GM12891 (cell line): ENCODE results near the gene SPSB4.

Source experiments
- DNase-seq: peaks from one replicate; pipeline ENCODE4 v3.0.0; 2011; ENCODE audit warnings: low spot score; ENCODE audit not compliant: insufficient read length
- FAIRE-seq: peaks from 2 replicates; lab custom pipeline; 2011; peaks lifted over from hg19 to GRCh38; lab: Jason Lieb, UNC
- PAX5 ChIP-seq: IDR thresholded peaks from 2 replicates; pipeline ENCODE4 v1.6.1; 2011; ENCODE audit warnings: low read length, moderate library complexity, mild to moderate bottlenecking; ENCODE audit not compliant: insufficient read depth, severe bottlenecking
- POLR2A ChIP-seq: IDR thresholded peaks from 2 replicates; pipeline ENCODE4 v1.6.1; 2011; ENCODE audit warnings: low read depth, low read length, control low read depth
- POLR2AphosphoS5 ChIP-seq: IDR thresholded peaks from 2 replicates; pipeline ENCODE4 v1.6.1; 2011; ENCODE audit warnings: low read depth, low read length, control low read depth
- POU2F2 ChIP-seq: IDR thresholded peaks from 2 replicates; pipeline ENCODE4 v1.6.1; 2011; ENCODE audit warnings: low read depth, mild to moderate bottlenecking, control low read depth, low read length, moderate library complexity
- SPI1 ChIP-seq: IDR thresholded peaks from 2 replicates; pipeline ENCODE4 v1.6.1; 2011; ENCODE audit warnings: low read depth, low read length, control low read depth
- TAF1 ChIP-seq: IDR thresholded peaks from 2 replicates; pipeline ENCODE4 v1.6.1; 2011; ENCODE audit warnings: low read depth, low read length, control low read depth

Gene SPSB4

DNA sequence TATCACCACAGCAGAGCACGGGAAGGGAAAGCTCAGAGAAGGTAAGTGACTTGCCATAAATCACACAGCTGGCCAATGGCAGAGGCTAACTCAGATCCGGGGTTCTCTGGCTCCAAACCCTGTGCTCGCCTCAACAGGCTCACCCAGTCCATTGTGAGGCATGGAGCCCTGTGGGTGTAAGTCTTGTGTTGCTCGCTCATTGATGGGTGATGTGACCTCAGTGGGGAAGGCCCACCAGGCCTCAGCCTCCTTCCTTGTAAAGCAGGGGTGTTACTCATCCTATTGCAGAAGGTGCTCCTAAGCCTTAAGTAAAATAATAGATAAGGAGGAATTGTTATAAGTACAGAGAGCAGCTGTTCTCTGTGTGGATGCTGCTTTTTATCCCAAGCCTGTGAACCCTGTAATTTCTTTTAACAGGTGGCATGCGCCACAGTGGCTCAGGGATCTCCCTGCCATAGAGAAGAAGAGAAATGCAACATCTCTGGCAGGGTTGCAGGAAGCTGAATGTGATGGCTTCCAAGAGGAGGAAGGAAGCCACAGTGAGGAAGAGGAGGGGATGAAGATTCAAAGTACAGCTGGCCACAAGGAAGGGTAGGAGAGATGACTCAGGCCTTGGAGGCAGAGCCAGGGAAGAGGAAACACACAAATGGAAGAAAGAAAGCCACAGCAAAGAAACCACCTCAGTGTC, 30.9 kb upstream of the SPSB4 start:
- TF ChIP-seq POU2F2 = no peak
- TF ChIP-seq TAF1 = no peak
- TF ChIP-seq PAX5 = no peak
- TF ChIP-seq POLR2AphosphoS5 = no peak
- TF ChIP-seq SPI1 = no peak
- TF ChIP-seq POLR2A = no peak
- FAIRE-seq = no peak
- no peak for DNase-seq

DNA sequence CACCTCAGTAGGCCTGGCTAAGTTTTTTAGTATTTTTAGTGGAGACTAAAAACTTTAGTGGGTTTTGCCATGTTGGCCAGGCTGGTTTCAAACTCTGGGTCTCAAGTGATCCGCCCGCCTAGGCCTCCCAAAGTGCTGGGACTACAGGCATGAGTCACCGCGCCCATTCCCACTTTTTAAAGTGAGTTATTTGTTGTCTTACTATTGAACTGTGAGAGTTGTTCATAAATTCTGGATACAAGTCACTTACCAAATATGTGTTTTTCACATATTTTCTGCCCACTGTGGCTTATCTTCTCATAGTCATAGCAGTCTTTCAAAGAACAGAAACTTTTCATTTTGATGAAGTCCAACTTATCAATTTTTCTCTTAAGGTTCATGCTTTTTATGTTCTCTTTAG, 29.9 kb upstream of the SPSB4 start:
- TF ChIP-seq POLR2A = no peak
- no peak for TF ChIP-seq SPI1
- TF ChIP-seq POU2F2 = no peak
- no peak for FAIRE-seq

DNA sequence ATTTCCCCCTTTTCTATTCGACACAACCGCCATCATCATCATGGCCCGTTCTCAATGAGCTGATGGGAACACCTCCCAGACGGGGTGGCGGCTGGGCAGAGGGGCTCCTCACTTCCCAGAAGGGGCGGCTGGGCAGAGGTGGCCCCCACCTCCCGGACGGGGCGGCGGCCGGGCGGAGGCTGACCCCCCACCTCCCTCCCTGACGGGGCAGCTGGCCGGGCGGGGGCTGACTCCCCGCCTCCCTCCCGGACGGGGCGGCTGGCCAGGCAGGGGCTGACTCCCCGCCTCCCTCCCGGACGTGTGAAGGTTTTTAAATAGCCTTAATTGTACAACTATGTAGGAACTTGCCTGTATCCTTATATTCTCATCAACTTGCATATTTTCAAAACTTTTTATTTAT, 20.9 kb upstream of the SPSB4 start:
- no peak for DNase-seq
- no peak for TF ChIP-seq POLR2A
- TF ChIP-seq PAX5 = no peak
- no peak for TF ChIP-seq TAF1
- no peak for TF ChIP-seq SPI1
- no peak for FAIRE-seq

More for the DNA sequence above, 29.9 kb upstream of the SPSB4 start:
- no peak for DNase-seq

DNA sequence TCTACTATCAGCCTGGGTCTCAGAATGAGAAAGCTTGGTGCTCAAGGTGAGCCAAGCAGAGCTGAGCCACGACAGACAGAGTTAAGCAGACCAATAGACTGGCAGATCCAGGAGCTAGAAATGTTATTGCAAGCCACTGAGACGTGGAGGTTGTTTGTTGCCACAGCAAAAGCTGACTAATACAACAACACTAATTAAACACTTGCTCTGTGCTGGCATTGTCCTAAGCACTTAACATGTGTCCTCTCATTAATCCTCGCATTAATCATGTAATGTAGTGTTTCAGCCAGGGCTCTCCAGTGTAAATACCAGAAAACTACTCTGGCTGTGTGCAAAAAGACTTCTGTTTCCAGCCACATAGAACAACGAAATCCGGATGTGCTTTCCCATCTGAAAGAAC, 11.6 kb upstream of the SPSB4 start:
- no peak for DNase-seq
- TF ChIP-seq POLR2A (no peak), POLR2AphosphoS5 (no peak), PAX5 (no peak)
- FAIRE-seq = no peak

DNA sequence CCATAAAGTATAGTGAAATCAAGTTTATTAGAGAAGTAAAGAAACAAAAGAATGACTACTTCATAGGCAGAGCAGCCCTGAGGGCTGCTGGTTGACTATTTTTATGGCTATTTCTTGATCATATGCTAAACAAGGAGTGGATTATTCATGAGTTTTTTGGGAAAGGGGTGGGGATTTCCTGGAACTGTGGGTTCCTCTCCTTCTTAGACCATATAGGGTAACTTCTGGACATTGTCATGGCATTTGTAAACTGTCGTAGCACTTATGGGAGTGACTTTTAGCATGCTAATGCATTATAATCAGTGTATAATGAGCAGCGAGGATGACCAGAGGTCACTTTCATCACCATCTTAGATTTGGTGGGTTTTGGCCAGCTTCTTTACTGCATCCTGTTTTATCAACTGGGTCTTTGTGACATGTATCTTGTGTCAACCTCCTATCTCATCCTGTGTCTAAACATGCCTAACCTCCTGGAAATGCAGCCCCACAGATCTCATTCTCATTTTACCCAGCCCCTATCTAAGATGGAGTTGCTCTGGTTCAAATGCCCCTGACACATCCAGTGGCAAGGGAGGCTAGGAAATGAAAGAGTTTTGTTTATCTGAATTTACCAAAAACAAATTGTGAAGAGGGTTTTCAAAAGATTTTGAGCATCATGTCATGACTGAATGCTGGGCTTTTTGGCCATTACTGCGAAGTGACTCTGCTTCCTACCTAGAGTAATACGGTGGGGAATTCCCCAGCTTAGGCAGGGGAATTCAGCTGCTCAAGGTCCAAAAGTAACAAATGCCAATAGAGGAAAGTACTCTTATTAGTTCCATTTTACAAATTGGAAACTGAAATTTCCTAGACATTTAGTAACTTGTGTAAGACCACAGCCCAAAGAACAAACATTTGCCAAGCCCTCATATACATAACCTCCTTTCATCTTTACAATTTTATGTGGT, 6.2 kb upstream of the SPSB4 start:
- FAIRE-seq (no peak), DNase-seq (no peak)
- TF ChIP-seq POU2F2 (no peak), TAF1 (no peak), SPI1 (no peak), PAX5 (no peak), POLR2A (no peak), POLR2AphosphoS5 (no peak)

DNA sequence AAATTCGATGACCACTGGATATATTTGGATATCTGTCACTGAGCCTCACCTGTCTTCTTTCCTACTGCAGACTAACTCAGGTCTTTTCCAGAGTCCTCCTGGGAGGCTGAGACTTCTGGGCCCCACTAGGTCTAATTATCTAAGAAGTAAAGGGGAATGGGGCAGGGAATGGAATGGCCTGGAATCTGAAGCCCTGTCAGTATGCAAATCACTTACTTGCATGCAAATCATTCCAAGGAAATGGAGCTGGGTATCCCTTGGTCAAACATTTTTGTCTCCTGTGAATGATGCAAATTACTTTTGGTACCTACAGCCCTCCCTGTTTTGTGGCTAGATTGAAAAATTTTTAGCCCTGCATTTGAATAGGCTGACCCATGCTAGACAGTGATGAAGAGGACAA, 5.3 kb upstream of the SPSB4 start:
- TF ChIP-seq POU2F2 (no peak), PAX5 (no peak), SPI1 (no peak), POLR2A (no peak), TAF1 (no peak), POLR2AphosphoS5 (no peak)
- FAIRE-seq (no peak), DNase-seq (no peak)

DNA sequence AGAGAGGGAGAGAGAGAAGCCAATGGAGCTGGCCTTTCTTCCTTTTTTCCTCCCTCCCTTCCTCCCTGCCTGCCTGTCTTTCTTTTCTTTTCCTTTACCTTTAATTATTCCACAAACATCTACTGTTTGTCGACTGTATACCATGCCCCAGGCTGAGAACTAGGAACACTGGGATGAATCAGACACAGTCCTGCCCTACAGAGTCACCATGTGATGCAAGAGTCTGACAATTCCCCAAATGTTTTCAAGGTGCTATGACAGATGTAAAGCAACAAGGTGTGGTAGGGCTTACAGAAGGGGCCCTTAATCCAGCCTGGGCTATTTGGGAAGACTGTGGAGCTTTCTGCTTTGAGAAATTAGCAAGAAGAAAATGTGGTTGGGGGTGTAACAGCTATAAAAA, 4.0 kb upstream of the SPSB4 start:
- no peak for FAIRE-seq
- TF ChIP-seq PAX5 (no peak), TAF1 (no peak), POLR2A (no peak), SPI1 (no peak), POLR2AphosphoS5 (no peak), POU2F2 (no peak)
- no peak for DNase-seq

DNA sequence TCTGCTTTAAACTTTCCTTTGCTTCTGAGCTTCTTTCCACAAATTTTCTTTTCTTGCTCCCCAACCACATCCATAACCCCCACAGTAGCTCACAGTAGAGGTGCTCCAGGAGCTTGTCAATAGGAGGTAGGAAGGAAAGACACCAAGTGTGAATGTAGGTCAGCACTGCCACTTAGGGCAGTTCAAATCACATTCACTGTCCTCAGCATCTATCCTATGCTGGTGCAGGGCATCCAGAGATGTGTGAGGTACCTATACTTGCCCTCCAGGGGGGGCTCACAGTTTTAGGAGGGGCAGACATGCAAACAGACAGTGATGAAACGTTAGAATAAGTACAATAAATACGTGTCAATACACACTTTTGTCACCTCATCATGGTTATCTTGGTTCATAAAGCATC, 1.5 kb upstream of the SPSB4 start:
- DNase-seq (no peak), FAIRE-seq (no peak)
- TF ChIP-seq POU2F2 = no peak
- TF ChIP-seq POLR2AphosphoS5 = no peak
- no peak for TF ChIP-seq SPI1
- no peak for TF ChIP-seq POLR2A
- TF ChIP-seq TAF1 = no peak
- TF ChIP-seq PAX5 = no peak

DNA sequence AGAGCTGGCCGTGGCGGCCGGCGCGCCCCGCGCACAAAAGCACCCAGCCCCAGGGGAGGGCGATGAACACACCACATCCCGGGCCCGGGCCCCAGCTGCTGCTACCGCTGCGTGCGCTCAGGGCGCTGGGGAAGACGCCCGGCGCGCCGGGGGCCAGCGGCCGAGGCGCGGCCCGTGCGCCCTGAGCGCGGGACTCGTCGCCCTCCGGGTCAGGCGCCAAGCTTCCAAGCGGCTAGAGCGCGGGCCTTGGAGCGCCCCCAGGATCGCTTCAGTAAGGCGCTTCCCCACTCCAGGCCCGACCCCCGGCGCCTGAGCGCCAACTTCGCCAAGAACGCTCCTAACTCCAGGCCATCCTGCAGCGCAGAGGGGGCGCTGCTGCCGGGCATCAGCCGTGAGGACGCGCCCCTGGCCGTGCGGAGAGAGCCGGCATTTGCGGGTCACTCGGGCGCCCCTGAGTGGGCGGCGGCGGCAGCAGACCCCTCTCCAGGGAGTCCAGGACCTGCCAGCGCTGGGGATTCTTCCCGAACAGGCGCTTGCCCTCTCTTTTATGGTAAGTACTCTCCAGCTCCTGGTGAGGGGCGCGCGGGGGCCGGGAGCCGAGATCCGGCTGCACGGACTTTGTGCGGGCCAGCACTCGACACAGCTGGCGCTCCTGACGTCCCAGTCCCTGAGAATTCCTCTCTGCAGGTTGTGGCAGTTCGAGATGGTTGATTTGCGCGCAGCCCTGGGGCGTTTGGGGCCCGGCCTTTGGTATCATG, 475 bp downstream of the SPSB4 start:
- TF ChIP-seq PAX5 = no peak
- TF ChIP-seq TAF1 = no peak
- TF ChIP-seq POLR2AphosphoS5 = no peak
- no peak for TF ChIP-seq POLR2A
- no peak for TF ChIP-seq SPI1
- no peak for TF ChIP-seq POU2F2
- DNase-seq = no peak
- FAIRE-seq = no peak
